Type B pancreatic cell (in vitro differentiated cells): Measurements from ENCODE around the gene DCTN3. TPM values are rescaled to one million over a fixed set of nuclear protein-coding genes. Genes with fewer than 3 reads are reported as not detected.
"Not testable (repeated sequence)": the region's sequence is repeated elsewhere in the genome, so short reads cannot be mapped to it uniquely, and the experiment has no call there.

Experiments used
- DNase-seq: peaks from one replicate; pipeline ENCODE4 v3.0.0; 2021; ENCODE audit warnings: mixed read lengths; ENCODE audit not compliant: unreplicated experiment; ENCODE audit errors: extremely low spot score
- H3K27ac Mint-ChIP-seq: 2 replicates; pipeline ENCODE4 v1.8.0; 2021; ENCODE audit warnings: mild to moderate bottlenecking, mixed read lengths
- H3K27me3 Mint-ChIP-seq: 2 replicates; pipeline ENCODE4 v1.8.0; 2021; ENCODE audit warnings: mixed read lengths
- H3K36me3 Mint-ChIP-seq: 2 replicates; pipeline ENCODE4 v1.8.0; 2021; ENCODE audit warnings: mixed read lengths
- H3K4me1 Mint-ChIP-seq: one replicate; pipeline ENCODE4 v1.8.0; 2021; ENCODE audit warnings: mixed read lengths; ENCODE audit not compliant: unreplicated experiment
- H3K4me3 Mint-ChIP-seq: 2 replicates; pipeline ENCODE4 v1.8.0; 2021; ENCODE audit warnings: mild to moderate bottlenecking, mixed read lengths
- H3K9me3 Mint-ChIP-seq: 2 replicates; pipeline ENCODE4 v1.8.0; 2021; ENCODE audit warnings: mixed read lengths
- CTCF ChIP-seq: fragments of 200-600 bp; sonication (generic); conservative IDR thresholded peaks from 2 replicates; pipeline ENCODE4 v1.5.0; 2021; ENCODE audit warnings: antibody characterized with exemption, mild to moderate bottlenecking
- total RNA-seq: library from RNA; stranded (reverse); gene quantifications from 2 replicates; pipeline ENCODE4 v1.2.1, GENCODE V29; 2021; ENCODE audit warnings: low replicate concordance

The DCTN3 gene
- total RNA-seq, 1 donor from 2014 or later: 93.4 TPM

- TF ChIP-seq CTCF: no peak
- H3K4me3 Mint-ChIP-seq: peak overlapping the region; percentile 31
- no peak overlapping the region for H3K27ac Mint-ChIP-seq
- DNase-seq: no peak
- H3K4me1 Mint-ChIP-seq: peaks cover 20% of the 10 kb centered on the region
- peaks cover 9% of the 10 kb centered on the region for H3K36me3 Mint-ChIP-seq
- H3K9me3 Mint-ChIP-seq: no peaks in the 10 kb centered on the region
- no peaks in the 10 kb centered on the region for H3K27me3 Mint-ChIP-seq
These were observed 24.5 kb upstream of the DCTN3 start for GRCh38 chr9:34644766-34645314.

GRCh38 chr9:34642679-34643078 lies 22.4 kb upstream of the DCTN3 start:
- Mint-ChIP-seq H3K4me1 (peaks cover 24% of the 10 kb centered on the region), H3K27ac (no peak overlapping the region), H3K36me3 (no peaks in the 10 kb centered on the region), H3K4me3 (no peak overlapping the region), H3K9me3 (no peaks in the 10 kb centered on the region), H3K27me3 (no peaks in the 10 kb centered on the region)
- no peak for TF ChIP-seq CTCF
- no peak for DNase-seq

GRCh38 chr9:34639322-34639721 lies 19.0 kb upstream of the DCTN3 start:
- H3K27me3 Mint-ChIP-seq, DNase-seq, H3K36me3 Mint-ChIP-seq, H3K9me3 Mint-ChIP-seq, H3K4me3 Mint-ChIP-seq, H3K27ac Mint-ChIP-seq: not testable (repeated sequence)
- peaks cover 18% of the 10 kb centered on the region for H3K4me1 Mint-ChIP-seq

- DNase-seq: no peak
- H3K4me3 Mint-ChIP-seq: peak overlapping the region; percentile 91
- no peaks in the 10 kb centered on the region for H3K36me3 Mint-ChIP-seq
- H3K27ac Mint-ChIP-seq: peak overlapping the region; percentile 76
- peaks cover 22% of the 10 kb centered on the region for H3K4me1 Mint-ChIP-seq
- no peaks in the 10 kb centered on the region for H3K27me3 Mint-ChIP-seq
- no peak for TF ChIP-seq CTCF
- H3K9me3 Mint-ChIP-seq: no peaks in the 10 kb centered on the region
These were observed 17.8 kb upstream of the DCTN3 start for GRCh38 chr9:34638138-34638445.

GRCh38 chr9:34637356-34638137 lies 17.3 kb upstream of the DCTN3 start, which contains the start of gene SIGMAR1:
Gene SIGMAR1 (minus strand): TSS chr9:34637787. CDS start chr9:34637697, 90 bp downstream.
- Mint-ChIP-seq H3K4me1 (peaks cover 22% of the 10 kb centered on the region), H3K27me3 (peaks cover 3% of the 10 kb centered on the region), H3K4me3 (peak within 1 kb of the TSS; percentile 91), H3K27ac (peak within 1 kb of the TSS; percentile 76), H3K36me3 (no peaks in the 10 kb centered on the region), H3K9me3 (no peaks in the 10 kb centered on the region)
- no peak for TF ChIP-seq CTCF
- peak; percentile 94 for DNase-seq

GRCh38 chr9:34636791-34637355 lies 16.6 kb upstream of the DCTN3 start:
- Mint-ChIP-seq H3K27me3 (peaks cover 9% of the 10 kb centered on the region), H3K4me3 (peak overlapping the region; percentile 91), H3K27ac (peak overlapping the region; percentile 37), H3K4me1 (peaks cover 22% of the 10 kb centered on the region), H3K36me3 (no peaks in the 10 kb centered on the region), H3K9me3 (no peaks in the 10 kb centered on the region)
- DNase-seq: no peak
- no peak for TF ChIP-seq CTCF
